Ovary (tissue), 9 donors: ENCODE results near the gene PPARA. TPM values are rescaled to one million over a fixed set of nuclear protein-coding genes. Genes with fewer than 3 reads are reported as not detected.

Experiments used
- DNase-seq, 5 donors: peaks; one replicate each; pipeline ENCODE4 v3.0.0-alpha.2; 2019 to 2020
- H3K27ac ChIP-seq, 2 donors: fragments of 200-600 bp; one replicate each; pipeline versions ENCODE4 v1.5.1 to v1.8.0; 2019 to 2022
- H3K27me3 ChIP-seq: fragments of 200-600 bp; one replicate; pipeline ENCODE4 v1.8.0; 2022
- H3K36me3 ChIP-seq: fragments of 200-600 bp; sonication (generic); one replicate; pipeline ENCODE4 v1.5.1; 2019
- H3K4me1 ChIP-seq: one replicate; pipeline ENCODE4 v1.8.1; 2013; ENCODE audit warnings: mild to moderate bottlenecking, moderate library complexity; ENCODE audit not compliant: insufficient read depth
- H3K4me3 ChIP-seq: fragments of 200-600 bp; sonication (generic); one replicate; pipeline ENCODE4 v1.5.1; 2017
- H3K9me3 ChIP-seq, 2 donors: fragments of 200-600 bp in 1 of 2; sonication (generic) in 1 of 2; one replicate each; pipeline versions ENCODE4 v1.5.1 to v1.8.1; 2013 to 2019; ENCODE audit warnings: mild to moderate bottlenecking in 1 of 2, moderate library complexity in 1 of 2
- EP300 ChIP-seq: sonication (generic); formaldehyde crosslinking; IDR thresholded peaks from one replicate; pipeline ENCODE4 v1.6.1; 2017; ENCODE audit warnings: antibody characterized with exemption
- POLR2A ChIP-seq: fragments of 450-650 bp; IDR thresholded peaks from one replicate; pipeline ENCODE4 v1.6.1; 2017; ENCODE audit warnings: antibody characterized with exemption, mild to moderate bottlenecking, moderate library complexity
- whole genome bisulfite sequencing, 3 donors: extraction: QIAGEN DNeasy Blood & Tissue Kit in 1 of 3; methylation state at CpG; one replicate each; pipeline versions ENCODE4 v1.1.5 to v1.1.7; 2013 to 2017; 5-methylcytosine and 5-hydroxymethylcytosine counted together
- intact Hi-C, 4 donors: fragments of 100-400 bp; cut with DNase I; formaldehyde crosslinking; loops; one replicate each; pipeline versions ENCODE4 v1.11.0 to v1.15.1; 2022 to 2023
- microRNA counts: library from miRNA; unstranded; fragments of <30 nt; microRNA quantifications from one replicate; lab custom pipeline; 2016
- polyA plus RNA-seq, 2 donors: library from polyadenylated mRNA; stranded (reverse); fragments of 200-250 nt in 1 of 2; fragments of 350-450 nt in 1 of 2; fragmentation: Illumina TruSeq in 1 of 2; extraction: RNeasy Lipid Tissue Mini Kit (QIAGEN cat#74804) in 1 of 2; gene quantifications; one replicate each; pipeline ENCODE4 v1.2.3, GENCODE V29; 2013 to 2014
- total RNA-seq, 7 donors: library from RNA; depleted of rRNA in 2 of 7; stranded (reverse); fragments of >200 nt in 2 of 7; fragmentation: NEBNext Ultra II Directional in 3 of 7; extraction: Animal tissue kit (Norgen Biotek cat#: 25700) in 3 of 7; gene quantifications; one replicate each; pipeline versions ENCODE4 v1.1.0 to v1.2.4, GENCODE V29; 2016 to 2023
- TF ChIP-seq, protein P1 (sequence below), 3 donors: fragments of 450-650 bp in 2 of 3; fragments of 200-600 bp in 1 of 3; IDR thresholded peaks; one replicate each; pipeline versions ENCODE4 v1.5.1 to v1.8.0; 2016 to 2022; ENCODE audit warnings: antibody characterized with exemption in 3 of 3, mild to moderate bottlenecking in 1 of 3
- donor health status: DM: no; HTN: no; CAD: no; lungs with moderate emphysema.
- donor health status: DM: no; HTN: no; CAD: no.
- donor health status: Bipolar disorder and iron deficiency.
- donor health status: DM: yes; HTN: yes; CAD: no.
- donor health status: DM: no; HTN: no; CAD: no.
- donor health status: DM: yes; HTN: yes; CAD: no.

PPARA gene
- total and polyA plus RNA-seq, 9 donors = 9.7 to 41.0 (median 29.9) TPM

- intact Hi-C loops = loop anchor here in 1 of 4 donors (10.0 kb wide), 1 partner anchor 297 kb away; no protein-coding TSS in a partner anchor
- TF ChIP-seq EP300 (no peak), POLR2A (no peak)
- TF ChIP-seq, protein P1, sequence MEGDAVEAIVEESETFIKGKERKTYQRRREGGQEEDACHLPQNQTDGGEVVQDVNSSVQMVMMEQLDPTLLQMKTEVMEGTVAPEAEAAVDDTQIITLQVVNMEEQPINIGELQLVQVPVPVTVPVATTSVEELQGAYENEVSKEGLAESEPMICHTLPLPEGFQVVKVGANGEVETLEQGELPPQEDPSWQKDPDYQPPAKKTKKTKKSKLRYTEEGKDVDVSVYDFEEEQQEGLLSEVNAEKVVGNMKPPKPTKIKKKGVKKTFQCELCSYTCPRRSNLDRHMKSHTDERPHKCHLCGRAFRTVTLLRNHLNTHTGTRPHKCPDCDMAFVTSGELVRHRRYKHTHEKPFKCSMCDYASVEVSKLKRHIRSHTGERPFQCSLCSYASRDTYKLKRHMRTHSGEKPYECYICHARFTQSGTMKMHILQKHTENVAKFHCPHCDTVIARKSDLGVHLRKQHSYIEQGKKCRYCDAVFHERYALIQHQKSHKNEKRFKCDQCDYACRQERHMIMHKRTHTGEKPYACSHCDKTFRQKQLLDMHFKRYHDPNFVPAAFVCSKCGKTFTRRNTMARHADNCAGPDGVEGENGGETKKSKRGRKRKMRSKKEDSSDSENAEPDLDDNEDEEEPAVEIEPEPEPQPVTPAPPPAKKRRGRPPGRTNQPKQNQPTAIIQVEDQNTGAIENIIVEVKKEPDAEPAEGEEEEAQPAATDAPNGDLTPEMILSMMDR (IDR thresholded peaks at IDR 0.05) = no peak
- DNase-seq = no peak
- Histone ChIP-seq H3K4me3 (no peak overlapping the region), H3K4me1 (peaks cover 3% of the 10 kb centered on the region), H3K27me3 (no peaks in the 10 kb centered on the region), H3K36me3 (no peaks in the 10 kb centered on the region), H3K27ac (no peak overlapping the region), H3K9me3 (no peaks in the 10 kb centered on the region)
- 96 to 97% (median 96%) methylated on average over 3 of the region's 3 CpGs for WGBS, 3 donors
Observed at GRCh38 chr22:46292173-46292572, 141.8 kb downstream of the PPARA start.

GRCh38 chr22:46292732-46293131, 142.4 kb downstream of the PPARA start:
- Histone ChIP-seq H3K4me1 (peaks cover 5% of the 10 kb centered on the region), H3K36me3 (no peaks in the 10 kb centered on the region), H3K27me3 (no peaks in the 10 kb centered on the region), H3K9me3 (no peaks in the 10 kb centered on the region), H3K27ac (no peak overlapping the region), H3K4me3 (no peak overlapping the region)
- TF ChIP-seq POLR2A = no peak
- no peak for TF ChIP-seq EP300
- TF ChIP-seq, protein P1 (IDR thresholded peaks at IDR 0.05) = no peak
- intact Hi-C loops = loop anchor here in 1 of 4 donors (10.0 kb wide), 1 partner anchor 298 kb away; no protein-coding TSS in a partner anchor
- no peak for DNase-seq
- 84 to 89% (median 86%) methylated on average over 14 of the region's 14 CpGs for WGBS, 3 donors

MicroRNA genes within 50 kb of the gene (microRNA counts, 767-probe panel; counts per million panel counts)
- microRNA hsa-let-7b-5p (lab: Ali Mortazavi, UCI) = 9,395 counts per million, percentile 100 among the panel's probes with 10 or more counts

Other genes starting within 250 kb of the PPARA start
- 1 to 10 TPM in 1 of 7 donors, under 1 TPM in 3, not detected in 3; 0.22 to 2.5 (median 0.59) TPM for gene WNT7B, start 173.4 kb upstream of the PPARA start, total RNA-seq
- not detected for gene WNT7B, start 173.4 kb upstream of the PPARA start, polyA plus RNA-seq
- 10 to 100 TPM in 4 of 7 donors, 1 to 10 TPM in 3; 7.8 to 14.9 (median 11.5) TPM for gene CDPF1, start 99.8 kb downstream of the PPARA start, total RNA-seq
- gene CDPF1, start 99.8 kb downstream of the PPARA start, polyA plus RNA-seq = 10 to 100 TPM in 1 of 2 donors, 1 to 10 TPM in 1; 4.3 to 20.8 TPM
- under 1 TPM in 6 of 7 donors, not detected in 1; under 0.01 to 0.17 (median 0.13) TPM for gene PKDREJ, start 112.8 kb downstream of the PPARA start, total RNA-seq
- gene PKDREJ, start 112.8 kb downstream of the PPARA start, polyA plus RNA-seq = under 1 TPM; 0.08 to 0.12 TPM
- gene TTC38, start 117.5 kb downstream of the PPARA start, total RNA-seq = 10 to 100 TPM; 32.2 to 58.3 (median 44.6) TPM
- gene TTC38, start 117.5 kb downstream of the PPARA start, polyA plus RNA-seq = 10 to 100 TPM; 27.3 to 42.3 TPM
- under 1 TPM in 6 of 7 donors, not detected in 1; 0.18 to 0.84 (median 0.34) TPM for gene GTSE1, start 146.3 kb downstream of the PPARA start, total RNA-seq
- gene GTSE1, start 146.3 kb downstream of the PPARA start, polyA plus RNA-seq = under 1 TPM; 0.40 to 0.60 TPM
- gene TRMU, start 185.2 kb downstream of the PPARA start, total RNA-seq = 10 to 100 TPM; 18.2 to 35.0 (median 31.7) TPM
- gene TRMU, start 185.2 kb downstream of the PPARA start, polyA plus RNA-seq = 10 to 100 TPM; 15.2 to 29.1 TPM